HepG2 (cell line): ENCODE measurements around the gene SLC35F3. TPM values are rescaled to one million over a fixed set of nuclear protein-coding genes. Genes with fewer than 3 reads are reported as not detected.

Source experiments
- ATAC-seq: fragments of 200-7000 bp; cut with Tn5 transposase; 3 replicates; pipeline ENCODE4 v1.9.1; 2020; ENCODE audit warnings: mild to moderate bottlenecking, moderate library complexity
- BruUV-seq: library from RNA; stranded (reverse); fragments of 400-500 nt; replicated peaks from 2 replicates; lab custom pipeline; 2021; lab: Mats Ljungman, UMichigan
- CTCF ChIA-PET: fragments of 300-600 bp; formaldehyde crosslinking; extraction: SDS; loops from one replicate; lab custom pipeline; 2021; ENCODE audit warnings: low total read pairs, inconsistent platforms, low intra/inter-chr PET ratio; lab: Yijun Ruan, JAX
- POLR2A ChIA-PET: fragments of 350-600 bp; sonication (Branson Sonifier 250); formaldehyde crosslinking; loops from one replicate; lab custom pipeline; 2020; ENCODE audit warnings: antibody characterized with exemption, inconsistent platforms; lab: Yijun Ruan, JAX
- DNase-seq: peaks from one replicate; pipeline ENCODE4 v3.0.0-alpha.2; 2015; ENCODE audit warnings: low spot score
- FAIRE-seq: peaks from 3 replicates; lab custom pipeline; 2011; peaks lifted over from hg19 to GRCh38; lab: Jason Lieb, UNC
- H2AFZ ChIP-seq: one replicate; pipeline ENCODE4 v1.6.1; 2011; ENCODE audit warnings: low read length, inconsistent platforms
- H3K27ac ChIP-seq: fragments of 300-600 bp; 3 replicates; pipeline ENCODE4 v1.8.0; 2011; ENCODE audit warnings: mixed run types, mild to moderate bottlenecking, mixed read lengths, low read length, inconsistent platforms; ENCODE audit not compliant: insufficient read depth; ENCODE audit errors: extremely low read length
- H3K27me3 ChIP-seq, 2 experiments: fragments of 200-600 bp in 1 of 2; 2 replicates in 1 of 2; 3 replicates in 1 of 2; pipeline versions ENCODE4 v1.6.0 to v1.8.0; 2011; ENCODE audit warnings: low read length in 2 of 2, mild to moderate bottlenecking in 2 of 2, moderate library complexity in 2 of 2, inconsistent platforms in 1 of 2; ENCODE audit not compliant: insufficient read depth in 2 of 2, control insufficient read depth in 1 of 2
- H3K36me3 ChIP-seq, 2 experiments: fragments of 200-600 bp in 1 of 2; replicated peaks in 1 of 2; 2 replicates in 1 of 2; 3 replicates in 1 of 2; pipeline versions ENCODE4 v1.5.1 to v1.8.0; 2011; ENCODE audit warnings: low read length in 2 of 2, inconsistent platforms in 1 of 2; ENCODE audit not compliant: insufficient read depth in 2 of 2, control insufficient read depth in 1 of 2
- H3K4me1 ChIP-seq: 2 replicates; pipeline ENCODE4 v1.5.1; 2012; ENCODE audit warnings: low read length, inconsistent platforms; ENCODE audit not compliant: insufficient read depth
- H3K4me2 ChIP-seq: 2 replicates; pipeline ENCODE4 v1.6.0; 2011; ENCODE audit warnings: low read depth, low read length, inconsistent platforms
- H3K4me3 ChIP-seq, 3 experiments: fragments of 200-600 bp in 1 of 3; sonication (generic), shearing (Covaris generic) in 1 of 3; replicated peaks in 1 of 3; 2 replicates each; pipeline ENCODE4 v1.5.1; 2011 to 2016; ENCODE audit warnings: low read length in 3 of 3, inconsistent platforms in 2 of 3, low read depth in 2 of 3, mild to moderate bottlenecking in 2 of 3, control low read depth in 1 of 3, mixed read lengths in 1 of 3; ENCODE audit not compliant: insufficient read depth in 1 of 3
- H3K79me2 ChIP-seq: one replicate; pipeline ENCODE4 v1.6.1; 2011; ENCODE audit warnings: low read length, inconsistent platforms; ENCODE audit not compliant: insufficient read depth
- H3K9ac ChIP-seq: 2 replicates; pipeline ENCODE4 v1.6.0; 2011; ENCODE audit warnings: mild to moderate bottlenecking, low read depth, low read length, inconsistent platforms; ENCODE audit not compliant: insufficient read depth
- H3K9me3 ChIP-seq: 2 replicates; pipeline ENCODE4 v1.5.1; 2012; ENCODE audit warnings: mild to moderate bottlenecking, low read length
- H4K20me1 ChIP-seq: 2 replicates; pipeline ENCODE4 v1.6.0; 2011; ENCODE audit warnings: inconsistent platforms, mild to moderate bottlenecking, low read length, moderate library complexity; ENCODE audit not compliant: insufficient read depth
- AHDC1 ChIP-seq: sonication (generic); formaldehyde crosslinking; IDR thresholded peaks from 2 replicates; pipeline ENCODE4 v1.5.1; 2020; ENCODE audit warnings: mild to moderate bottlenecking, missing genetic modification reagents, borderline replicate concordance
- ARID5B ChIP-seq: IDR thresholded peaks from 2 replicates; pipeline ENCODE4 v1.4.0; 2020; ENCODE audit warnings: mild to moderate bottlenecking, missing genetic modification reagents
- BCL6 ChIP-seq: IDR thresholded peaks from 2 replicates; pipeline ENCODE4 v1.6.1; 2016; ENCODE audit warnings: missing genetic modification reagents, missing compliant biosample characterization
- CEBPB ChIP-seq: IDR thresholded peaks from 2 replicates; pipeline ENCODE4 v1.6.1; 2011; ENCODE audit warnings: low read depth, low read length, improper control_type of control experiment, borderline replicate concordance
- CEBPG ChIP-seq: IDR thresholded peaks from 2 replicates; pipeline ENCODE4 v1.6.1; 2016
- FIP1L1 ChIP-seq: fragments of 200-400 bp; formaldehyde crosslinking; IDR thresholded peaks from 2 replicates; pipeline ENCODE4 v1.6.1; 2018; ENCODE audit warnings: low read depth, mild to moderate bottlenecking, low read length, moderate library complexity, borderline replicate concordance; ENCODE audit not compliant: insufficient read depth
- GPBP1L1 ChIP-seq: sonication (generic); formaldehyde crosslinking; IDR thresholded peaks from 2 replicates; pipeline ENCODE4 v1.5.0; 2020; ENCODE audit warnings: mild to moderate bottlenecking, missing genetic modification reagents
- RARA ChIP-seq: IDR thresholded peaks from 2 replicates; pipeline ENCODE4 v1.6.1; 2016; ENCODE audit warnings: missing genetic modification reagents, missing compliant biosample characterization
- SALL1 ChIP-seq: sonication (generic); formaldehyde crosslinking; IDR thresholded peaks from 2 replicates; pipeline ENCODE4 v1.8.0; 2022; ENCODE audit warnings: mild to moderate bottlenecking, missing genetic modification reagents
- TEAD3 ChIP-seq: optimal IDR thresholded peaks from 2 replicates; pipeline ENCODE3; 2016; ENCODE audit warnings: borderline replicate concordance
- ZBTB26 ChIP-seq: IDR thresholded peaks from 2 replicates; pipeline ENCODE4 v1.6.1; 2016; ENCODE audit warnings: missing compliant biosample characterization, missing genetic modification reagents, borderline replicate concordance
- ZMYM3 ChIP-seq: sonication (generic); formaldehyde crosslinking; IDR thresholded peaks from 2 replicates; pipeline ENCODE4 v1.5.1; 2020; ENCODE audit warnings: mild to moderate bottlenecking, missing genetic modification reagents
- ZNF317 ChIP-seq: sonication (generic); formaldehyde crosslinking; IDR thresholded peaks from 2 replicates; pipeline ENCODE4 v1.5.0; 2020; ENCODE audit warnings: mild to moderate bottlenecking, missing genetic modification reagents
- WGBS: methylation state at CpG from one replicate; pipeline ENCODE4 v1.1.6; 2017; ENCODE audit warnings: low lambda C conversion rate; 5-methylcytosine and 5-hydroxymethylcytosine counted together
- in situ Hi-C: cut with HindIII; loops from 2 replicates; pipeline ENCODE4 v1.10.0; 2017; ENCODE audit warnings: low pct_unique_long_range_greater_than_20kb; ENCODE audit not compliant: extremely low pct_ligation_motif_present
- intact Hi-C: fragments of 100-400 bp; cut with micrococcal nuclease; formaldehyde crosslinking; loops from one replicate; pipeline ENCODE4 v1.10.0; 2022; ENCODE audit not compliant: unreplicated experiment
- polyA plus RNA-seq, 8 experiments: library from polyadenylated mRNA; depleted of rRNA in 3 of 8; stranded (reverse) in 7 of 8; unstranded in 1 of 8; fragments of >200 nt; fragmentation: Illumina TruSeq in 4 of 8; extraction: Trizol in 4 of 8; gene quantifications; 2 replicates each; pipeline versions ENCODE4 v1.2.1 to v1.2.3, GENCODE V29; 2011 to 2016; ENCODE audit warnings: low read depth in 4 of 8, missing spikeins in 1 of 8, mixed read lengths in 1 of 8; ENCODE audit not compliant: insufficient read depth in 1 of 8
- total RNA-seq, 5 experiments: library from RNA; depleted of rRNA; stranded (reverse); fragments of >200 nt; fragmentation: Illumina TruSeq; extraction: Trizol; gene quantifications; 2 replicates each; pipeline ENCODE4 v1.2.3, GENCODE V29; 2016; ENCODE audit warnings: low read depth in 1 of 5

Gene SLC35F3
- total and polyA plus RNA-seq, 2 of the 13 experiments (the other 11 are each of a cell fraction or from before 2014, with no cell fraction given) = not detected

- Histone ChIP-seq H2AFZ (no peak overlapping the region), H3K27me3 (0 out of 5 replicates have a peak, but pooled peaks cover 0 to 10% of the 10 kb centered on the region in 2 experiments), H3K27ac (no peak overlapping the region), H3K4me3 (no peak overlapping the region), H3K79me2 (no peaks in the 10 kb centered on the region), H3K4me2 (no peak overlapping the region), H3K36me3 (no peaks in the 10 kb centered on the region), H3K9me3 (peaks cover 7% of the 10 kb centered on the region), H3K4me1 (peaks cover 29% of the 10 kb centered on the region), H4K20me1 (no peaks in the 10 kb centered on the region), H3K9ac (no peak overlapping the region)
- FAIRE-seq (no peak), DNase-seq (peak; percentile 23), ATAC-seq (peak; percentile 84)
- in situ Hi-C loops = no loop called here
- ChIA-PET POLR2A (no interaction called here), CTCF (no interaction called here)
- intact Hi-C loops = no loop called here
- 0% methylated on average over 1 of the region's 2 CpGs for WGBS
- BruUV-seq = no TSS peak
- 0 out of 2 replicates have a peak, but pooled peaks have one; percentile 15 for TF ChIP-seq ZMYM3 (CRISPR knock-in tag)
- no peak for TF ChIP-seq ZBTB26
- 0 out of 2 replicates have a peak, but pooled peaks have one; percentile 1 for TF ChIP-seq CEBPB
- peak; percentile 69 for TF ChIP-seq TEAD3 (CRISPR knock-in tag)
- no peak for TF ChIP-seq FIP1L1
- 0 out of 2 replicates have a peak, but pooled peaks have one; percentile 10 for TF ChIP-seq CEBPG (CRISPR knock-in tag)
- peak; percentile 47; the same call in 1 of the 2 replicates for TF ChIP-seq ARID5B
- peak; percentile 33; the same call in 1 of the 2 replicates for TF ChIP-seq RARA (CRISPR knock-in tag)
- TF ChIP-seq BCL6 (CRISPR knock-in tag) = peak; percentile 38; the same call in 1 of the 2 replicates
- no peak for TF ChIP-seq GPBP1L1
- 0 out of 2 replicates have a peak, but pooled peaks have one; percentile 18 for TF ChIP-seq AHDC1 (CRISPR knock-in tag)
- TF ChIP-seq ZNF317 (CRISPR knock-in tag) = peak; percentile 72
- peak; percentile 26; the same call in 1 of the 2 replicates for TF ChIP-seq SALL1 (CRISPR knock-in tag)
Measured at GRCh38 chr1:234262754-234263105, 358.3 kb downstream of the SLC35F3 start.
